CD4-positive, CD25-positive, alpha-beta regulatory T cell (primary cell): ENCODE results near the gene CORT. TPM values are rescaled to one million over a fixed set of nuclear protein-coding genes. Genes with fewer than 3 reads are reported as not detected.
A peak's percentile ranks its signal among the peaks of the same experiment; 100 is the strongest.
"Not testable (repeated sequence)": the region's sequence is repeated elsewhere in the genome, so short reads cannot be mapped to it uniquely, and the experiment has no call there.

ENCODE experiments used
- ATAC-seq, 2 donors: fragments of 150-1000 bp; cut with Tn5 transposase; one replicate each; pipeline ENCODE4 v1.10.0; 2021; ENCODE audit warnings: low read depth in 2 of 2, moderate number of reproducible peaks in 2 of 2, moderate library complexity in 1 of 2
- DNase-seq, 3 donors: peaks; one replicate each; pipeline versions ENCODE4 v3.0.0 to v3.0.0-alpha.2; 2012 to 2022; ENCODE audit warnings: mixed read lengths in 1 of 3
- H3K27ac ChIP-seq: one replicate; pipeline ENCODE4 v1.7.0; 2013; ENCODE audit warnings: mild to moderate bottlenecking, low read length; ENCODE audit not compliant: insufficient read depth, poor library complexity, severe bottlenecking
- H3K27me3 ChIP-seq: one replicate; pipeline ENCODE4 v1.7.0; 2013; ENCODE audit warnings: low read length; ENCODE audit not compliant: control insufficient read depth, insufficient read depth
- H3K36me3 ChIP-seq: one replicate; pipeline ENCODE4 v1.7.0; 2013; ENCODE audit warnings: mild to moderate bottlenecking, low read length, moderate library complexity; ENCODE audit not compliant: control insufficient read depth, insufficient read depth
- H3K4me1 ChIP-seq: 2 replicates; pipeline ENCODE4 v1.7.0; 2013; ENCODE audit warnings: mild to moderate bottlenecking, low read length; ENCODE audit not compliant: insufficient read depth, control insufficient read depth, poor library complexity, severe bottlenecking
- H3K4me3 ChIP-seq: one replicate; pipeline ENCODE4 v1.7.0; 2013; ENCODE audit warnings: low read depth, mild to moderate bottlenecking, low read length, moderate library complexity
- H3K9me3 ChIP-seq, 2 experiments: 1 replicate in 1 of 2; 2 replicates in 1 of 2; pipeline ENCODE4 v1.7.0; 2013; ENCODE audit warnings: low read length in 2 of 2, mild to moderate bottlenecking in 1 of 2, moderate library complexity in 1 of 2; ENCODE audit not compliant: control insufficient read depth in 2 of 2
- H3K27ac Mint-ChIP-seq, 3 donors: one replicate each; pipeline ENCODE4 v1.8.0; 2020 to 2022; ENCODE audit warnings: mild to moderate bottlenecking in 3 of 3, mixed read lengths in 3 of 3, moderate library complexity in 2 of 3
- H3K27me3 Mint-ChIP-seq: one replicate; pipeline ENCODE4 v1.8.0; 2022; ENCODE audit warnings: mild to moderate bottlenecking, mixed read lengths
- H3K36me3 Mint-ChIP-seq: one replicate; pipeline ENCODE4 v1.8.0; 2020; ENCODE audit warnings: mixed read lengths
- H3K4me1 Mint-ChIP-seq, 4 donors: one replicate each; pipeline ENCODE4 v1.8.0; 2020 to 2022; ENCODE audit warnings: mixed read lengths in 4 of 4, mild to moderate bottlenecking in 1 of 4
- H3K4me3 Mint-ChIP-seq, 4 donors: one replicate each; pipeline ENCODE4 v1.8.0; 2020 to 2022; ENCODE audit warnings: mild to moderate bottlenecking in 4 of 4, mixed read lengths in 4 of 4, moderate library complexity in 3 of 4
- H3K9me3 Mint-ChIP-seq, 7 donors: one replicate each; pipeline ENCODE4 v1.8.0; 2020 to 2022; ENCODE audit warnings: mixed read lengths in 7 of 7, mild to moderate bottlenecking in 3 of 7, moderate library complexity in 2 of 7
- polyA plus RNA-seq, 4 donors: library from polyadenylated mRNA; unstranded; fragments of 300-500 nt; fragmentation: Illumina TruSeq; gene quantifications; one replicate each; pipeline ENCODE4 v1.2.3, GENCODE V29; 2021
- total RNA-seq: library from RNA; stranded (reverse); gene quantifications from one replicate; pipeline ENCODE4 v1.2.3, GENCODE V29; 2022

The CORT gene
- total and polyA plus RNA-seq, 5 donors from 2014 or later = not detected

DNA sequence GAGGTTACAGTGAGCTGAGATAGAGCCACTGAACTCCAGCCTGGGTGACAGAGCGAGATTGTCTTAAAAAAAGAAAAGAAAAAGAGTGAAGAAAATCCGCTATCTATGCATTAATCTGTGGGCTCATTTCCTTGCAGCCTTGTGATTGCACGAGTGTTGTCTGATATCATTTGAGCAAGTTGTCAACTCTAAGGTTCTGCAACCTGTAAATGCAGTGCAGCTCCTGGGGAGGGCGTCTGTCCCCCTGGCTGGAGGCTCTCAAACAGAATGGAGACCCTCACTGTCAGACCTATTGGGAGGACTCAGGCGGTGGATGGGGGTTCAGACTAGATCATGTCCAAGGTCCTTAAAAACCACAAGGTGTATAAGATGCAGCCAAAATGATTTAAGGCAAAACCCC lies 6.2 kb downstream of the CORT start:
- no peaks in the 10 kb centered on the region for H3K9me3 ChIP-seq
- H3K4me1 ChIP-seq = no peaks in the 10 kb centered on the region
- no peak overlapping the region for H3K27ac ChIP-seq
- no peaks in the 10 kb centered on the region for H3K9me3 Mint-ChIP-seq
- peaks cover 2% of the 10 kb centered on the region for H3K36me3 ChIP-seq
- H3K27me3 ChIP-seq = no peaks in the 10 kb centered on the region
- peaks cover 0 to 25% (median 12%) of the 10 kb centered on the region in 4 donors for H3K4me1 Mint-ChIP-seq
- peaks cover 8% of the 10 kb centered on the region for H3K36me3 Mint-ChIP-seq
- H3K27me3 Mint-ChIP-seq = no peaks in the 10 kb centered on the region
- ATAC-seq (no peak), DNase-seq (no peak)
- no peak overlapping the region for H3K4me3 Mint-ChIP-seq
- no peak overlapping the region for H3K4me3 ChIP-seq
- H3K27ac Mint-ChIP-seq = no peak overlapping the region

DNA sequence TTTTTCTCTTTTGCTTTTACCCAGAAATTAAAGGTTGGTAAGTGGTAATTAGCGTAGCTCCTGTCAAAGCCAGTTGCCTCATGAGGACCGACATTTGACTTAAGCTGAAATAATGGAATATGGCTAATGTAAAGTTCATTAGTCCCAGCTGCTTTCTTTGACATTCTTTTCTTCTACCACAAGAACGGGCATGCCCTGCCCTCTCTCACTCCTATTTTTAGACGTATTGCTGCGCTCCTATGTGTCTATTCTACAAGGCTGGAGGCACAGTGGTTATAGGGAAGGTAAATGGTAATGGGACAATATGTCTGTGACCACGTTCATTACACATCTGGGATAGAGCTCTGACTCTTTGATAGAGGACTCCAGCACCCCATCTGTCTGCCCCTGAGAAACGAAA lies 6.8 kb downstream of the CORT start:
- no peak overlapping the region for H3K4me3 ChIP-seq
- H3K9me3 Mint-ChIP-seq = no peaks in the 10 kb centered on the region
- no peaks in the 10 kb centered on the region for H3K4me1 ChIP-seq
- H3K27ac Mint-ChIP-seq = peak overlapping the region; percentile 23 to 67 (median 33)
- H3K27me3 Mint-ChIP-seq = no peaks in the 10 kb centered on the region
- DNase-seq = no peak
- H3K36me3 Mint-ChIP-seq = peaks cover 15% of the 10 kb centered on the region
- peaks cover 0 to 25% (median 11%) of the 10 kb centered on the region in 4 donors for H3K4me1 Mint-ChIP-seq
- H3K27me3 ChIP-seq = no peaks in the 10 kb centered on the region
- no peak for ATAC-seq
- peaks cover 8% of the 10 kb centered on the region for H3K36me3 ChIP-seq
- H3K27ac ChIP-seq = no peak overlapping the region
- H3K4me3 Mint-ChIP-seq = no peak overlapping the region
- H3K9me3 ChIP-seq = no peaks in the 10 kb centered on the region

DNA sequence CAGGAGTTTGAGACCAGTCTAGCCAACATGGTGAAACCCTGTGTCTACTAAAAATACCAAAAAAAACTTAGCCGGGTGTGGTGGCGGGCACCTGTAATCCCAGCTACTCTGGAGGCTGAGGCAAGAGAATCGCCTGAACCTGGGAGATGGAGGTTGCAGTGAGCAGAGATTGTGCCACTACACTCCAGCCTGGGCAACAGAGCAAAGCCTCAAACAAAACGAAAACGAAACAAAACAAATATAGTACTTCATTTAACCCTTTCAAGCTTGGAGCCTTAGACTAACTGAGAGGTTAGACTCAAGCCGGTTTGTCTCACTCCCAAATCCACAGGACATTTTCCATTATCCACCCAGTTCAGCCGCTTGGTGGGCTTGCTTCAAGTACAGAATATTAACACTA lies 7.6 kb downstream of the CORT start:
- H3K27me3 Mint-ChIP-seq, H3K27me3 ChIP-seq: not testable (repeated sequence)
- H3K27ac Mint-ChIP-seq = peak overlapping the region in 2 of 3 donors; percentile 23 to 63

DNA sequence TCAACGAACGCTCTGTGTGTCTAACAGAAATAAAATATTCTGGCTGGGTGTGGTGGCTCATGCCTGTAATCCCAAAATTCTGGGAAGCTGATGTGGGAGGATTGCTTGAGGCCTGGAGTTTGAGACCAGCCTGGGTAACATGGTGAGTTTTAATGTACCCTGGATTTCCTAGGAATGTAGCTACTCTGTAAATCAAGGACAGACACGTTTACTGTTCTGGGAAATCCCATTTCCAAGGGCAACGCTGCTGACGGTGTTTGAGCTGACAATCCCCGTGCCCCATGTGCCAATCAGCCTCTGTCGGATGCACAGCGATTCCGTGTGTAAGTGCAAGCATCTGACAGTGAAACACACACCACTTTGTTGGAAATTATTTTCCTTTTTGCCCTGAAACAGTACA lies 8.0 kb downstream of the CORT start:
- Mint-ChIP-seq H3K4me3 (no peak overlapping the region), H3K36me3 (peaks cover 15% of the 10 kb centered on the region), H3K9me3 (no peaks in the 10 kb centered on the region), H3K27ac (no peak overlapping the region), H3K4me1 (peaks cover 0 to 25% (median 11%) of the 10 kb centered on the region in 4 donors), H3K27me3 (no peaks in the 10 kb centered on the region)
- no peak for DNase-seq
- peaks cover 15% of the 10 kb centered on the region for H3K36me3 ChIP-seq
- H3K27ac ChIP-seq = no peak overlapping the region
- no peaks in the 10 kb centered on the region for H3K4me1 ChIP-seq
- H3K4me3 ChIP-seq = no peak overlapping the region
- no peak for ATAC-seq
- no peaks in the 10 kb centered on the region for H3K27me3 ChIP-seq
- no peaks in the 10 kb centered on the region for H3K9me3 ChIP-seq

More for the DNA sequence above, 7.6 kb downstream of the CORT start:
- H3K36me3 ChIP-seq = peaks cover 11% of the 10 kb centered on the region
- Mint-ChIP-seq H3K36me3 (peaks cover 15% of the 10 kb centered on the region), H3K4me1 (peaks cover 0 to 25% (median 11%) of the 10 kb centered on the region in 4 donors)
- not testable (repeated sequence) for H3K9me3 ChIP-seq, H3K4me3 ChIP-seq, H3K4me3 Mint-ChIP-seq, H3K4me1 ChIP-seq, H3K9me3 Mint-ChIP-seq, H3K27ac ChIP-seq, ATAC-seq
- peak in 1 of 3 donors; percentile 36 for DNase-seq

DNA sequence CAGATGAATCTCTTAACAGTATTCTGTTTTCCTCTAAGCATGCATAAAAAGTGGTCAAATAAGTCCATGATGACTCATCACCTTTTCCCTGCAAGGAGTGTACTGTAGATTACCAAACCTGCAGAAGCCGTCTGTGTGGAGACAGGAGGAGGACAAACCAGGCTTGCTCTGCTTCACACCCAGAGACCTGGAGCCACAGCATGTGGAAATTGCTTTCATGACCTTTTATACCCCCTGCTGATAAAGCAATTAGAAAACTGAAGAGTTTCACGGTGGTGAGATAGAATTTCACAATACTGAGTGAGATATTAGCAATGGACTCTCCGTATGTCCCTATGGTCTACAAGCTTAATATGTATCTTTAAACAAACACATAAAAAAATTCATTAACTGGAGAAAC lies 9.4 kb downstream of the CORT start:
- ATAC-seq (no peak), DNase-seq (no peak)
- Histone ChIP-seq H3K27ac (no peak overlapping the region), H3K4me1 (no peaks in the 10 kb centered on the region), H3K4me3 (no peak overlapping the region), H3K9me3 (no peaks in the 10 kb centered on the region), H3K27me3 (no peaks in the 10 kb centered on the region), H3K36me3 (peaks cover 21% of the 10 kb centered on the region)
- no peak overlapping the region for H3K4me3 Mint-ChIP-seq
- H3K36me3 Mint-ChIP-seq = peaks cover 24% of the 10 kb centered on the region
- H3K27ac Mint-ChIP-seq = peak overlapping the region in 1 of 3 donors; percentile 27
- no peaks in the 10 kb centered on the region for H3K9me3 Mint-ChIP-seq
- no peaks in the 10 kb centered on the region for H3K27me3 Mint-ChIP-seq
- H3K4me1 Mint-ChIP-seq = peaks cover 0 to 25% (median 11%) of the 10 kb centered on the region in 4 donors

DNA sequence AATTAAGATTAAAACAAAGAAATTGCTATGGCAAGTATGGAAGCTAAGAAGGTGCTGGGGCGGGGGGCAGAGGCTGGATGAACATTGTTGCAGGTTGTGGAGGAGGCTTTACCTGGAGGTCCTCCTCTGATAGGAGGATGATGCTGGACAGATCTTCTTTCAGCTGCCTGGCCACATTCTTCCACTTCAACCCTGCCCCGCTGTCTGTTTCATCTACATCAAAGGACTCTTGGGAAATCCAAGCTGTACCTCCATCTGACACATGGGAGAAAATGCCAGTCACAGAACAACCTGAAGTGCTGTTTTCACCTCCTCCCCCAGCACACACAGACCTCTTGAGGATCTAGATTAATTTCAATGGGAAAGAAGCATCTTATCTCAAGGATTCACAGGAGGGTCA lies 17.2 kb downstream of the CORT start:
- no peaks in the 10 kb centered on the region for H3K27me3 ChIP-seq
- Mint-ChIP-seq H3K27me3 (no peaks in the 10 kb centered on the region), H3K36me3 (peaks cover 27% of the 10 kb centered on the region), H3K4me1 (peaks cover 0 to 17% (median 9%) of the 10 kb centered on the region in 4 donors), H3K4me3 (no peak overlapping the region), H3K27ac (no peak overlapping the region), H3K9me3 (no peaks in the 10 kb centered on the region)
- peaks cover 52% of the 10 kb centered on the region for H3K36me3 ChIP-seq
- H3K4me3 ChIP-seq = no peak overlapping the region
- H3K4me1 ChIP-seq = peaks cover 10% of the 10 kb centered on the region
- H3K9me3 ChIP-seq = no peaks in the 10 kb centered on the region
- ATAC-seq (no peak), DNase-seq (no peak)
- no peak overlapping the region for H3K27ac ChIP-seq

DNA sequence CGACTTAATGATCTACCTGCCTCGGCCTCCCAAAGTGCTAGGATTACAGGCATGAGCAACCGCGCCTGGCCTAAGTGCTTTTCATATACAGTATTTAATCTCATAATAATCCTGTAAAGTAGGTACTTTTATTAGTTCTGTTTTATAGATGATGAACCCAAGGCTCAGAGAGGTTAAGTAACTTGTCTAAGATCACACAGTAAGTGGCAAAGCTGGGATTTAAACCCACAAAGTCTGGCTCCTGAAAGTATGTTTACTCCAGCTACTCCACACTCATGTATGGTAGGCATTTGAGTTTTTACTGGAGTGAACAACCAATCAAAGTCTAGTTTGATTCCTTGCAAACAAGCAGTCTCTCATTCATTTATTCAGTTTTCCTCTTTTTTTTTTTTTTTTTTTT lies 20.2 kb downstream of the CORT start:
- ATAC-seq = no peak
- peaks cover 33% of the 10 kb centered on the region for H3K36me3 ChIP-seq
- Mint-ChIP-seq H3K4me1 (peaks cover 9 to 36% (median 22%) of the 10 kb centered on the region in 4 donors), H3K4me3 (no peak overlapping the region), H3K9me3 (no peaks in the 10 kb centered on the region), H3K36me3 (peaks cover 17% of the 10 kb centered on the region), H3K27me3 (no peaks in the 10 kb centered on the region), H3K27ac (no peak overlapping the region)
- peaks cover 24% of the 10 kb centered on the region for H3K4me1 ChIP-seq
- DNase-seq = no peak
- no peak overlapping the region for H3K4me3 ChIP-seq
- H3K27ac ChIP-seq = no peak overlapping the region
- no peaks in the 10 kb centered on the region for H3K27me3 ChIP-seq
- no peaks in the 10 kb centered on the region for H3K9me3 ChIP-seq

DNA sequence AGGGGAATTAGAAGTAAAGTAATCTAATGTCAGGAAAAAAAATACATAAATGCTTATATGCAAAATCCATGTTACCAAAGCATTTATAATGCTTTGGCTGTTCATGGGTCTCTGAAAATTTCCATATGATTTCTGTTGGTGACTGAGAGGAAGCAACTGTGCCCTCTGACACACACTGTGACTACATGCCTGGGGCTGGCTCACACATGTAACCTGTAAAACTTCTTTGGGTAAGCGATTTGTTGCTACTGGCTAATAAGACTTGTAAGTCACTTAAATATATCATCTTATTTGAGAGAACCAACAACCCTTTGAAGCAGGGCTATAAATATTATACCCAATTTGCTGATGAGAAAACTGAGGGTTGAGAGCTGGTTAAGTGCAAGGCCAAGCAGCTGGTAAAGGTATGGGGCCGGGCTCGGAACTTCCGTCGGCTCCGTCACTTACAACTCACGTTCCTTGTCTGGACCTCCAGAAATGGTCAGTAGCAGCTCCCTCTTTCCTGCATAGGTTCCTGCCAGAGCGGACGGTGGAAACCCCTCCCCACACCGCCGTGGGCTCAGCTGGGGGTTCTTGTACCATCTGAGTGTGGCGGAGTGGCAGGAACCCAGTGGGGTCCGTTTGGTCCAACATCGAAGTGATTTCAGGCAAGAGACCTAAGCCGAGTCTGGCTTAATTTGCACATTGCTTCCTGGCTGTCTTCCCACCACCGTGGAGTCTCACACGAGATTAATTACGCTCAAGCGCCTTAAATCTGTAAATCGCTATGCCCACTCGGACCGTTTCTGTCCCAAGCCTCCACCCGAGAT lies 21.8 kb downstream of the CORT start:
- H3K4me1 Mint-ChIP-seq = peaks cover 16 to 51% (median 32%) of the 10 kb centered on the region in 4 donors
- peak overlapping the region; percentile 98 for H3K4me3 ChIP-seq
- peak overlapping the region; percentile 66 for H3K27ac ChIP-seq
- no peaks in the 10 kb centered on the region for H3K9me3 ChIP-seq
- H3K27ac Mint-ChIP-seq = peak overlapping the region; percentile 76 to 97 (median 90)
- H3K27me3 Mint-ChIP-seq = no peaks in the 10 kb centered on the region
- peak overlapping the region; percentile 88 to 99 (median 94) for H3K4me3 Mint-ChIP-seq
- peaks cover 36% of the 10 kb centered on the region for H3K4me1 ChIP-seq
- no peak for DNase-seq
- no peaks in the 10 kb centered on the region for H3K9me3 Mint-ChIP-seq
- H3K36me3 ChIP-seq = peaks cover 23% of the 10 kb centered on the region
- H3K36me3 Mint-ChIP-seq = peaks cover 17% of the 10 kb centered on the region
- ATAC-seq = no peak
- H3K27me3 ChIP-seq = no peaks in the 10 kb centered on the region
